MCF 10A (cell line): ENCODE measurements around the gene CERS1. TPM values are rescaled to one million over a fixed set of nuclear protein-coding genes. Genes with fewer than 3 reads are reported as not detected.

Source experiments
- BruUV-seq: library from RNA; stranded (reverse); fragments of 400-500 nt; replicated peaks from 2 replicates; lab custom pipeline; 2021; lab: Mats Ljungman, UMichigan
- CTCF ChIA-PET: fragments of 300-600 bp; sonication (Branson Sonifier 250); formaldehyde crosslinking; extraction: SDS; loops from one replicate; lab custom pipeline; 2021; ENCODE audit warnings: antibody characterized with exemption, inconsistent platforms; lab: Yijun Ruan, JAX
- POLR2A ChIA-PET: fragments of 300-600, 350-650 bp; sonication (Branson Sonifier 250); formaldehyde crosslinking; extraction: SDS; loops from one replicate; lab custom pipeline; 2020; ENCODE audit warnings: antibody characterized with exemption, inconsistent platforms; lab: Yijun Ruan, JAX
- DNase-seq: peaks from one replicate; pipeline ENCODE4 v3.0.0-alpha.2; 2018; ENCODE audit not compliant: unreplicated experiment
- H3K27ac Mint-ChIP-seq: one replicate; pipeline ENCODE4 v1.8.0; 2022; ENCODE audit warnings: mild to moderate bottlenecking, low read depth, mixed read lengths; ENCODE audit not compliant: unreplicated experiment
- H3K27me3 Mint-ChIP-seq: one replicate; pipeline ENCODE4 v1.8.0; 2022; ENCODE audit warnings: mixed read lengths; ENCODE audit not compliant: insufficient read depth, unreplicated experiment
- H3K36me3 Mint-ChIP-seq: one replicate; pipeline ENCODE4 v1.8.0; 2022; ENCODE audit warnings: mild to moderate bottlenecking, moderate library complexity, mixed read lengths; ENCODE audit not compliant: insufficient read depth, unreplicated experiment
- H3K4me1 Mint-ChIP-seq: one replicate; pipeline ENCODE4 v1.8.0; 2022; ENCODE audit warnings: mixed read lengths; ENCODE audit not compliant: insufficient read depth, unreplicated experiment
- H3K4me3 Mint-ChIP-seq: one replicate; pipeline ENCODE4 v1.8.0; 2022; ENCODE audit warnings: mild to moderate bottlenecking, moderate library complexity, mixed read lengths; ENCODE audit not compliant: unreplicated experiment
- H3K9me3 Mint-ChIP-seq: one replicate; pipeline ENCODE4 v1.8.0; 2022; ENCODE audit warnings: mixed read lengths; ENCODE audit not compliant: unreplicated experiment
- intact Hi-C: fragments of 100-400 bp; cut with micrococcal nuclease; formaldehyde crosslinking; loops from 2 replicates; pipeline ENCODE4 v1.14.1; 2022
- total RNA-seq: library from RNA; stranded (reverse); gene quantifications from 2 replicates; pipeline ENCODE4 v1.2.3, GENCODE V29; 2022
- TF ChIP-seq, protein P1 (sequence below): fragments of 200-600 bp; IDR thresholded peaks from one replicate; pipeline ENCODE4 v1.8.0; 2022; ENCODE audit warnings: antibody characterized with exemption, mild to moderate bottlenecking; ENCODE audit not compliant: unreplicated experiment

Gene CERS1
- total RNA-seq, 1 experiment from 2014 or later = not detected

DNA sequence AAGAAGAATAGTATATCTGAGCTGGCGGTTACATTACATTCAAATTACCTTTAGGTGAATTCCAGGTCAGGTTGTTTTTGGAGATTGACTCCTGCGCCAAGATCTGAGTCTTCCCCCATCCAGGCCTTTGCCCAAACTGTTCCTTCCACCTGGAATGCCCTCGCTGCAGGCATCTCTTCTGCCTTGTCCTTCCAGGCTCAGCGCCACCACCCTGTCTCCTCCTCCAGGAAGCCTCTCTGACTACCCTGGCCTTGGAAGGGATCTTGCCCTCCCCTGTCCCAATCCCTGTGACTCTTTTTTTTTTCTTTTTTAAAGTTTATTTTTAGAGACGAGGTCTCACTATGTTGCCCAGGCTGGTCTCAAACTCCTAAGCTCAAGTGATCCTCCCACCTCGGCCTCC, 46.7 kb upstream of the CERS1 start:
- intact Hi-C loops = no loop called here
- Mint-ChIP-seq H3K4me1 (peaks cover 14% of the 10 kb centered on the region), H3K4me3 (peak overlapping the region; percentile 19), H3K9me3 (no peaks in the 10 kb centered on the region), H3K27ac (no peak overlapping the region), H3K36me3 (peaks cover 11% of the 10 kb centered on the region), H3K27me3 (no peaks in the 10 kb centered on the region)
- no peak for DNase-seq
- ChIA-PET POLR2A (interaction anchor here (1.3 kb wide), 1 partner anchor 8 kb away, joined by 5 read pairs; no protein-coding TSS in a partner anchor), CTCF (interaction anchor here (0.8 to 1.8 kb wide), 3 partner anchors 8 to 44 kb away, joined by 3 to 4 read pairs (median 3); no protein-coding TSS in a partner anchor)
- TF ChIP-seq, protein P1, sequence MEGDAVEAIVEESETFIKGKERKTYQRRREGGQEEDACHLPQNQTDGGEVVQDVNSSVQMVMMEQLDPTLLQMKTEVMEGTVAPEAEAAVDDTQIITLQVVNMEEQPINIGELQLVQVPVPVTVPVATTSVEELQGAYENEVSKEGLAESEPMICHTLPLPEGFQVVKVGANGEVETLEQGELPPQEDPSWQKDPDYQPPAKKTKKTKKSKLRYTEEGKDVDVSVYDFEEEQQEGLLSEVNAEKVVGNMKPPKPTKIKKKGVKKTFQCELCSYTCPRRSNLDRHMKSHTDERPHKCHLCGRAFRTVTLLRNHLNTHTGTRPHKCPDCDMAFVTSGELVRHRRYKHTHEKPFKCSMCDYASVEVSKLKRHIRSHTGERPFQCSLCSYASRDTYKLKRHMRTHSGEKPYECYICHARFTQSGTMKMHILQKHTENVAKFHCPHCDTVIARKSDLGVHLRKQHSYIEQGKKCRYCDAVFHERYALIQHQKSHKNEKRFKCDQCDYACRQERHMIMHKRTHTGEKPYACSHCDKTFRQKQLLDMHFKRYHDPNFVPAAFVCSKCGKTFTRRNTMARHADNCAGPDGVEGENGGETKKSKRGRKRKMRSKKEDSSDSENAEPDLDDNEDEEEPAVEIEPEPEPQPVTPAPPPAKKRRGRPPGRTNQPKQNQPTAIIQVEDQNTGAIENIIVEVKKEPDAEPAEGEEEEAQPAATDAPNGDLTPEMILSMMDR = no peak
- no TSS peak for BruUV-seq

DNA sequence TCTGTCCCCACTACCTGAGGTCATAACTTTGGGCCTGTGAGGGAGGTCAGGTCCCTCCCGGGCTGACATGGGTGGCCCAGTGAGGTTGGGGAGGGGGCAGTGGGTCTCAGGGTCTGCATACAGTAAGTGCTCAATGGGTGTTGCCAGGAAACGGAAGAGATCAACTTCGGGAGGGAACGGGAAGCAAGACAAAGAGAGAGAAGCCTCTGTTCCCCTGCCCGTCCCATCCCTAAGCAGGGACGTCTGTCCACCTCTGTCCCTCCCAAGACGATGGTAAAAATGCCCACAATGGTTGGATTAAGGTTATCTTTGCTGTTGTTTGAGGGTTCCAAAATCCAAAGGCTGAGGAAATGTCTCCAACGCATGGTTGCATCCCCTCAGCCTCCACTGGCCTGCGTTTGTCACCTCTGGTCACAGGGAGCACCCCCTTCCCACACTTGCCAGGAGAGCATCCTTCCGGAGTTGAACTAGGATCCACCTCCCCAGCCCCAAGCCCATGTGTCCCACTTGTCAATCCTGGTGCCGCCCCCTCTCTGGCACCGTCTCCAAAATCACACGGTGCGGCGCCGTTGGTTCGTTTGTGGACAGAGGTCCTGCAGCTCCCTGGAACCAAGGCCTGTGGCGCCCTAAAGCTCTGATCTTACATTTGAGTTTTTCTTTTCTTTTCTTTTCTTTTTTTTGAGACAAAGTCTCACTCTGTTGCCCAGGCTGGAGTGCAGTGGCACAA, 45.8 kb upstream of the CERS1 start:
- H3K27me3 Mint-ChIP-seq = no peaks in the 10 kb centered on the region
- BruUV-seq = no TSS peak
- peak overlapping the region; percentile 94 for H3K4me3 Mint-ChIP-seq
- peaks cover 17% of the 10 kb centered on the region for H3K4me1 Mint-ChIP-seq
- peaks cover 20% of the 10 kb centered on the region for H3K36me3 Mint-ChIP-seq
- H3K9me3 Mint-ChIP-seq = no peaks in the 10 kb centered on the region
- intact Hi-C loops = no loop called here
- ChIA-PET CTCF (interaction anchor here (1.2 kb wide), 1 partner anchor 9 kb away, joined by 3 read pairs; no protein-coding TSS in a partner anchor), POLR2A (interaction anchor here (1.3 to 3.9 kb wide), 2 partner anchors 9 to 23 kb away, joined by 5 to 37 read pairs; partner anchors contain the start of genes COPE and DDX49)
- DNase-seq = no peak
- TF ChIP-seq, protein P1 = no peak
- no peak overlapping the region for H3K27ac Mint-ChIP-seq

DNA sequence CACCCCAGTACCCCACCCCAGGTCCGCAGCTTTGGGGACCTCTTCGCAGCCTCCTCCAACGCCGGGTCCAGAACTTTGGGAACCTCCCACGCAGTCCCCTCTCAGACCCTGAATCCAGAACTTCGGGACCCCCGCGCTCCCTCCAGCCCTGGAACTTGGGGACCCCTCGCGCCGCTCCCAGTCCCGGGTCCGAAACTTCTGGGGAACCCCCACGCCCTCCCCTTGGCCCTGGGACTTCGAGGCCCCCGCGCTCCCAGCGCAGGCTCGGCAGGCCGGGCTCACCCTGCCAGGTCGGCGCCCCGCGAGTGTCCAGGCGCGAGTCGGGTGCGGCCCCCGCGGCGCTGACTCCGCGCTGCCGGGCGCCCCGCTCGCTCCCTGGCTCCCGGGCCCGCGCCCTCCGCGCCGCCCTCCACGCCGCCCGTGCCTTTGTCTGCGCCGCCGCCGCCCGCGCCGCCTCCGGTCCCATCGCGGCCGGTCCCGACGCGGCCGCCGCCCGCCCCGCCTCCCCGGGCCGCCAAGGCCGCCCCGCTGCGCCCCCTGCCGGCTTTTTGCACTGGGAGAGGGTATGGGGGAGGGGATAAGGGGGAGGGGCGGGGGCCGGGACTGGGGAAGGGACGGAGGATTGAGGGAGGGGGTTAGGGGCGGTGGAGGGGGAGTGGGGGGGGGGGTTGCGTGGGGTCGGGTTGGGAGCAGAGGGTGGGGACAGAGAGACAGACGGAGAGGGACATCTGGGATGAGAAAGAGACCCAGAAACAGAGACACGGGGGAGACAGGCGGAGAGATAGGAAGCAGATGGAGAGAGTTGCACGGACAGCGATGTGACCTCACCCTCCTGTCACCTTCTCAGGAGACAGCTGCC, 45.0 kb upstream of the CERS1 start, which contains the start of gene HOMER3:
HOMER3 (minus strand) TSS at position 449 of the 859 bp plus-strand sequence. CDS start 2,235 bp downstream, outside the sequence.
- ChIA-PET CTCF (interaction anchor here (2.2 kb wide), 1 partner anchor 41 kb away, joined by 6 read pairs; no protein-coding TSS in a partner anchor), POLR2A (interaction anchor here (0.5 to 3.9 kb wide), 8 partner anchors 8 to 46 kb away, joined by 3 to 37 read pairs (median 6); partner anchors contain the start of genes COPE and DDX49)
- peak within 1 kb of the TSS; percentile 93 for H3K27ac Mint-ChIP-seq
- H3K4me1 Mint-ChIP-seq = peaks cover 17% of the 10 kb centered on the region
- no TSS peak for BruUV-seq
- peak within 1 kb of the TSS; percentile 94 for H3K4me3 Mint-ChIP-seq
- intact Hi-C loops = loop anchor here (1.0 kb wide), 1 partner anchor 45 kb away; no protein-coding TSS in a partner anchor
- TF ChIP-seq, protein P1 = peak; percentile 20
- peak; percentile 74 for DNase-seq
- peaks cover 25% of the 10 kb centered on the region for H3K36me3 Mint-ChIP-seq
- no peaks in the 10 kb centered on the region for H3K9me3 Mint-ChIP-seq
- no peaks in the 10 kb centered on the region for H3K27me3 Mint-ChIP-seq
